NB4 (cell line): ENCODE results near the gene IRS2.

ENCODE experiments used
- MYC ChIP-seq: IDR thresholded peaks from 2 replicates; pipeline ENCODE4 v1.6.1; 2011; ENCODE audit warnings: low read depth, low read length
- POLR2A ChIP-seq: IDR thresholded peaks from 2 replicates; pipeline ENCODE4 v1.6.1; 2011; ENCODE audit warnings: mild to moderate bottlenecking; ENCODE audit not compliant: insufficient read length; ENCODE audit errors: extremely low read depth
- TF ChIP-seq, protein P1 (sequence below): IDR thresholded peaks from one replicate; pipeline ENCODE4 v1.5.1; 2012; ENCODE audit warnings: low read depth, low read length

DNA sequence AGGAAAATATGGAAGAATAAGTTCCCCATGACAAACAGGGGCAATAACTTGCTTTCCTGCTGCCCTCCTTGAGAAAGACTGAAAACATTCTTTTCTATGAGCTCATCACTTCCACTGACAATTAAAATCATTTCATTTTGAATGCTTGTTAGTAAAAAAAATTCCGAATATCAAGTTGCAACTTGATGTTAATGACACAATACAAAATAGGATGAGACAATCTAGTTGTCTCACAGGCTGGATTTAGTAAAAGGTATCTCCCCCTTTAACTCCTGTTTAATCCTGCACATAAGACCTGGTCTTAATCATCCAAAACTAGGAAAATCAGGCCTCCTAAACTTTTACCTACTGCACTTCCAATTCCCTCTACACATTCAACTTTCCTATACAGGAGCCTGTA lies 24.7 kb downstream of the IRS2 start:
- TF ChIP-seq POLR2A (no peak), MYC (no peak)
- TF ChIP-seq, protein P1, sequence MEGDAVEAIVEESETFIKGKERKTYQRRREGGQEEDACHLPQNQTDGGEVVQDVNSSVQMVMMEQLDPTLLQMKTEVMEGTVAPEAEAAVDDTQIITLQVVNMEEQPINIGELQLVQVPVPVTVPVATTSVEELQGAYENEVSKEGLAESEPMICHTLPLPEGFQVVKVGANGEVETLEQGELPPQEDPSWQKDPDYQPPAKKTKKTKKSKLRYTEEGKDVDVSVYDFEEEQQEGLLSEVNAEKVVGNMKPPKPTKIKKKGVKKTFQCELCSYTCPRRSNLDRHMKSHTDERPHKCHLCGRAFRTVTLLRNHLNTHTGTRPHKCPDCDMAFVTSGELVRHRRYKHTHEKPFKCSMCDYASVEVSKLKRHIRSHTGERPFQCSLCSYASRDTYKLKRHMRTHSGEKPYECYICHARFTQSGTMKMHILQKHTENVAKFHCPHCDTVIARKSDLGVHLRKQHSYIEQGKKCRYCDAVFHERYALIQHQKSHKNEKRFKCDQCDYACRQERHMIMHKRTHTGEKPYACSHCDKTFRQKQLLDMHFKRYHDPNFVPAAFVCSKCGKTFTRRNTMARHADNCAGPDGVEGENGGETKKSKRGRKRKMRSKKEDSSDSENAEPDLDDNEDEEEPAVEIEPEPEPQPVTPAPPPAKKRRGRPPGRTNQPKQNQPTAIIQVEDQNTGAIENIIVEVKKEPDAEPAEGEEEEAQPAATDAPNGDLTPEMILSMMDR = no peak
